ENCODE data around the gene PLAC1.

The PLAC1 gene

GRCh38 chrX:134533952-134534351 is 124.3 kb downstream of the PLAC1 start:
- no peak for TF ChIP-seq CTCF (IDR thresholded peaks at IDR 0.05; ENCODE audit: control insufficient read depth, extremely low read depth, insufficient read depth)
- no peak overlapping the region for H3K4me3 ChIP-seq (ENCODE audit: low read depth, low read length)
- no peak for DNase-seq (ENCODE audit: low read depth)

GRCh38 chrX:134533352-134533751 is 124.9 kb downstream of the PLAC1 start:
- H3K4me3 ChIP-seq (ENCODE audit: low read depth, low read length): no peak overlapping the region
- DNase-seq (ENCODE audit: low read depth): no peak
- TF ChIP-seq CTCF (IDR thresholded peaks at IDR 0.05; ENCODE audit: control insufficient read depth, extremely low read depth, insufficient read depth): no peak

GRCh38 chrX:134530845-134531244 is 127.4 kb downstream of the PLAC1 start:
- H3K4me3 ChIP-seq (ENCODE audit: low read depth, low read length): no peak overlapping the region
- DNase-seq (ENCODE audit: low read depth): no peak
- TF ChIP-seq CTCF (IDR thresholded peaks at IDR 0.05; ENCODE audit: control insufficient read depth, extremely low read depth, insufficient read depth): no peak

GRCh38 chrX:134529481-134529880 is 128.8 kb downstream of the PLAC1 start:
- H3K4me3 ChIP-seq (ENCODE audit: low read depth, low read length): no peak overlapping the region
- TF ChIP-seq CTCF (IDR thresholded peaks at IDR 0.05; ENCODE audit: control insufficient read depth, extremely low read depth, insufficient read depth): no peak
- DNase-seq (ENCODE audit: low read depth): no peak

GRCh38 chrX:134528960-134529359 is 129.3 kb downstream of the PLAC1 start:
- no peak overlapping the region for H3K4me3 ChIP-seq (ENCODE audit: low read depth, low read length)
- DNase-seq (ENCODE audit: low read depth): no peak
- TF ChIP-seq CTCF (IDR thresholded peaks at IDR 0.05; ENCODE audit: control insufficient read depth, extremely low read depth, insufficient read depth): no peak

- TF ChIP-seq CTCF (IDR thresholded peaks at IDR 0.05; ENCODE audit: control insufficient read depth, extremely low read depth, insufficient read depth): no peak
- no peak overlapping the region for H3K4me3 ChIP-seq (ENCODE audit: low read depth, low read length)
- DNase-seq (ENCODE audit: low read depth): no peak
Observed at GRCh38 chrX:134526399-134526798, 131.9 kb downstream of the PLAC1 start.

GRCh38 chrX:134525086-134525792 is 133.0 kb downstream of the PLAC1 start:
- no peak for DNase-seq (ENCODE audit: low read depth)
- no peak for TF ChIP-seq CTCF (IDR thresholded peaks at IDR 0.05; ENCODE audit: control insufficient read depth, extremely low read depth, insufficient read depth)
- no peak overlapping the region for H3K4me3 ChIP-seq (ENCODE audit: low read depth, low read length)

Data from LNCaP clone FGC (cell line).